Measurements from ENCODE around the gene ADAM22. TPM values are rescaled to one million over a fixed set of nuclear protein-coding genes. Genes with fewer than 3 reads are reported as not detected.

The ADAM22 gene
- total and polyA plus RNA-seq, 10 of the 15 experiments (the other 5 are each of a cell fraction or from before 2014, with no cell fraction given): 1.4 to 24.5 (median 7.6) TPM

- ChIA-PET SMC1A (ENCODE audit: uncharacterized antibody, unreplicated experiment) (interaction anchor here (0.6 to 2.4 kb wide), 8 partner anchors 9 to 455 kb away, joined by 3 to 9 read pairs (median 3); no protein-coding TSS in a partner anchor), POLR2A (interaction anchor here (1.3 kb wide), 1 partner anchor 20 kb away, joined by 5 read pairs; no protein-coding TSS in a partner anchor), CTCF (interaction anchor here (0.6 to 1.0 kb wide), 2 partner anchors 37 to 586 kb away, joined by 3 read pairs; no protein-coding TSS in a partner anchor), RAD21 (ENCODE audit: unreplicated experiment) (interaction anchor here (1.0 to 1.1 kb wide), 2 partner anchors 19 to 158 kb away, joined by 3 read pairs; partner anchors contain the start of gene ADAM22)
- H4K20me1 ChIP-seq (ENCODE audit: control insufficient read depth, insufficient read depth): no peaks in the 10 kb centered on the region
- no peak for ATAC-seq
- H3K27me3 ChIP-seq (replicated peaks in 1 of 2; ENCODE audit: control insufficient read depth in 2 of 2, insufficient read depth in 2 of 2, low read length in 1 of 2): no peaks in the 10 kb centered on the region
- no peak overlapping the region for H2AFZ ChIP-seq (ENCODE audit: control insufficient read depth, low read depth, low read length)
- H3K4me1 ChIP-seq (ENCODE audit: control insufficient read depth, insufficient read depth, low read length): no peaks in the 10 kb centered on the region; the same call in 1 of the 2 replicates
- BruUV-seq (replicated peaks): no TSS peak
- no peak overlapping the region for H3K4me2 ChIP-seq (ENCODE audit: control insufficient read depth, insufficient read depth)
- WGBS (ENCODE audit: insufficient coverage, insufficient replicate concordance, low lambda C conversion rate, missing lambda C conversion rate): 96% methylated on average over 3 of the region's 3 CpGs
- H3K27ac ChIP-seq (ENCODE audit: control insufficient read depth, insufficient read depth): no peak overlapping the region
- no peak overlapping the region for H3K9ac ChIP-seq (ENCODE audit: control insufficient read depth, insufficient read depth, low read length)
- H3K4me3 ChIP-seq: no peak overlapping the region
- intact Hi-C loops (cut with micrococcal nuclease; ENCODE audit: unreplicated experiment) (no loop called here), in situ Hi-C loops (cut with MboI) (no loop called here)
- H3K79me2 ChIP-seq (ENCODE audit: control insufficient read depth, insufficient read depth, low read length): no peaks in the 10 kb centered on the region
- no peaks in the 10 kb centered on the region for H3K36me3 ChIP-seq (ENCODE audit: control insufficient read depth in 2 of 2, insufficient read depth in 2 of 2, low read length in 1 of 2)
- FAIRE-seq: no peak
- H3K9me3 ChIP-seq (replicated peaks; ENCODE audit: control insufficient read depth, insufficient read depth, low read length): no peaks in the 10 kb centered on the region
- DNase-seq (ENCODE audit: low read depth, low spot score): no peak
- TF ChIP-seq PRDM15 (CRISPR knock-in tag; IDR thresholded peaks at IDR 0.05): no peak
- no peak for TF ChIP-seq SMC3 (IDR thresholded peaks at IDR 0.05; ENCODE audit: borderline replicate concordance, low read length)
- TF ChIP-seq IRF3 (IDR thresholded peaks at IDR 0.05): no peak
- TF ChIP-seq ASH2L (IDR thresholded peaks at IDR 0.05; ENCODE audit: borderline replicate concordance, low read depth): no peak
- no peak for TF ChIP-seq NFXL1 (IDR thresholded peaks at IDR 0.05; ENCODE audit: borderline replicate concordance)
- TF ChIP-seq MAX (IDR thresholded peaks at IDR 0.05; ENCODE audit: low read depth, low read length): no peak
- TF ChIP-seq CHD4 (IDR thresholded peaks at IDR 0.05): no peak
- no peak for TF ChIP-seq SRF (IDR thresholded peaks at IDR 0.05; ENCODE audit: low read depth in 2 of 2, low read length in 2 of 2)
- TF ChIP-seq EED (IDR thresholded peaks at IDR 0.05; ENCODE audit: low read depth): no peak
- no peak for TF ChIP-seq SIN3A (IDR thresholded peaks at IDR 0.05; ENCODE audit: low read depth, low read length)
- no peak for TF ChIP-seq BACH1 (IDR thresholded peaks at IDR 0.05; ENCODE audit: borderline replicate concordance)
- TF ChIP-seq MEF2B (IDR thresholded peaks at IDR 0.05; ENCODE audit: partially characterized antibody, poor library complexity, severe bottlenecking): no peak
- no peak for TF ChIP-seq NFYB (IDR thresholded peaks at IDR 0.05; ENCODE audit: insufficient read depth, low read depth, low read length)
- TF ChIP-seq KLF5 (IDR thresholded peaks at IDR 0.05; ENCODE audit: partially characterized antibody): no peak
- TF ChIP-seq PML (IDR thresholded peaks at IDR 0.05; ENCODE audit: low read length): no peak
- TF ChIP-seq YBX1 (IDR thresholded peaks at IDR 0.05): no peak
- TF ChIP-seq ZNF24 (IDR thresholded peaks at IDR 0.05): no peak
- no peak for TF ChIP-seq SKIL (IDR thresholded peaks at IDR 0.05; ENCODE audit: low read depth, poor library complexity, severe bottlenecking)
These were observed 158.1 kb downstream of the ADAM22 start for GRCh38 chr7:88091988-88092675.

Data from GM12878 (cell line).